ENCODE data around the gene CORT. TPM values are rescaled to one million over a fixed set of nuclear protein-coding genes. Genes with fewer than 3 reads are reported as not detected.

Gene CORT
- total RNA-seq, 1 experiment from 2014 or later = 0.66 TPM

- no peak overlapping the region for H3K4me3 Mint-ChIP-seq
- H3K27me3 Mint-ChIP-seq (ENCODE audit: low read depth) = no peaks in the 10 kb centered on the region
- H3K4me1 Mint-ChIP-seq = peaks cover 4% of the 10 kb centered on the region; the same call in 1 of the 2 replicates
- TF ChIP-seq ZSCAN18 (CRISPR knock-in tag; IDR thresholded peaks at IDR 0.05) (no peak), ZBTB21 (CRISPR knock-in tag; IDR thresholded peaks at IDR 0.05; ENCODE audit: borderline replicate concordance) (no peak), PRRX2 (CRISPR knock-in tag; IDR thresholded peaks at IDR 0.05) (no peak), GTF2I (CRISPR knock-in tag; conservative IDR thresholded peaks at IDR 0.05) (no peak), KAT7 (CRISPR knock-in tag; IDR thresholded peaks at IDR 0.05; ENCODE audit: borderline replicate concordance) (no peak)
- TF ChIP-seq, protein P1, sequence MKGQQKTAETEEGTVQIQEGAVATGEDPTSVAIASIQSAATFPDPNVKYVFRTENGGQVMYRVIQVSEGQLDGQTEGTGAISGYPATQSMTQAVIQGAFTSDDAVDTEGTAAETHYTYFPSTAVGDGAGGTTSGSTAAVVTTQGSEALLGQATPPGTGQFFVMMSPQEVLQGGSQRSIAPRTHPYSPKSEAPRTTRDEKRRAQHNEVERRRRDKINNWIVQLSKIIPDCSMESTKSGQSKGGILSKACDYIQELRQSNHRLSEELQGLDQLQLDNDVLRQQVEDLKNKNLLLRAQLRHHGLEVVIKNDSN (CRISPR knock-in tag; IDR thresholded peaks at IDR 0.05) = no peak
- DNase-seq (ENCODE audit: low spot score) = no peak
- H3K36me3 Mint-ChIP-seq = peaks cover 23% of the 10 kb centered on the region
- H3K27ac Mint-ChIP-seq = peak overlapping the region; percentile 31; the same call in 1 of the 2 replicates
- CTCF ChIA-PET = interaction anchor here (0.5 to 1.4 kb wide), 3 partner anchors 9 to 76 kb away, joined by 3 to 5 read pairs (median 4); no protein-coding TSS in a partner anchor
- H3K9me3 Mint-ChIP-seq = no peaks in the 10 kb centered on the region
- POLR2A ChIA-PET = no interaction called here
- ATAC-seq = no peak
These were observed 25.8 kb upstream of the CORT start for GRCh38 chr1:10424034-10424433.

DNA sequence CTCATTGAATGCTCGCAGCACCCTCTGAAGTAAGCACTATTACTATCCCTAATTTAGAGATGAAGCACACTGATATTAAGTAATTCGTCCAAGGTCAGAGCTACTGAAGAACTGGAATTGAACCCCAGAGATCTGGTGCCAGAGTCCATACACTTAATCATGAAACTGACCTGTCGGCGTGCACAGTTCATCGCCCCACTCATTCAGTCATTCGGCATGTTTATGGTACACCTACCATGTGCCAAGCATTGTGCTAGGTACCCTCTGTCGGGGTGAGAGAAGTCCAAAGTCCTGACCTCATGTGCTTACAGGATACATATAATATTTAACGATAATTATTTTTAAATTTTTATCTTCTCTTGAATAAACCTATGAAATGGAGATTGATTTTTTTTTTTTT is 25.2 kb upstream of the CORT start:
- CTCF ChIA-PET = interaction anchor here (1.1 to 1.4 kb wide), 2 partner anchors 9 to 25 kb away, joined by 3 to 4 read pairs; no protein-coding TSS in a partner anchor
- no peak for ATAC-seq
- Mint-ChIP-seq H3K4me3 (no peak overlapping the region), H3K4me1 (peaks cover 5% of the 10 kb centered on the region; the same call in 1 of the 2 replicates), H3K9me3 (no peaks in the 10 kb centered on the region), H3K27me3 (ENCODE audit: low read depth) (no peaks in the 10 kb centered on the region), H3K27ac (no peak overlapping the region), H3K36me3 (peaks cover 17% of the 10 kb centered on the region)
- no peak for DNase-seq (ENCODE audit: low spot score)
- POLR2A ChIA-PET = no interaction called here
- TF ChIP-seq ZNF219 (CRISPR knock-in tag; IDR thresholded peaks at IDR 0.05; ENCODE audit: borderline replicate concordance) = no peak
- no peak for TF ChIP-seq PRRX2 (CRISPR knock-in tag; IDR thresholded peaks at IDR 0.05)
- TF ChIP-seq ZSCAN18 (CRISPR knock-in tag; IDR thresholded peaks at IDR 0.05) = no peak
- TF ChIP-seq, protein P2, sequence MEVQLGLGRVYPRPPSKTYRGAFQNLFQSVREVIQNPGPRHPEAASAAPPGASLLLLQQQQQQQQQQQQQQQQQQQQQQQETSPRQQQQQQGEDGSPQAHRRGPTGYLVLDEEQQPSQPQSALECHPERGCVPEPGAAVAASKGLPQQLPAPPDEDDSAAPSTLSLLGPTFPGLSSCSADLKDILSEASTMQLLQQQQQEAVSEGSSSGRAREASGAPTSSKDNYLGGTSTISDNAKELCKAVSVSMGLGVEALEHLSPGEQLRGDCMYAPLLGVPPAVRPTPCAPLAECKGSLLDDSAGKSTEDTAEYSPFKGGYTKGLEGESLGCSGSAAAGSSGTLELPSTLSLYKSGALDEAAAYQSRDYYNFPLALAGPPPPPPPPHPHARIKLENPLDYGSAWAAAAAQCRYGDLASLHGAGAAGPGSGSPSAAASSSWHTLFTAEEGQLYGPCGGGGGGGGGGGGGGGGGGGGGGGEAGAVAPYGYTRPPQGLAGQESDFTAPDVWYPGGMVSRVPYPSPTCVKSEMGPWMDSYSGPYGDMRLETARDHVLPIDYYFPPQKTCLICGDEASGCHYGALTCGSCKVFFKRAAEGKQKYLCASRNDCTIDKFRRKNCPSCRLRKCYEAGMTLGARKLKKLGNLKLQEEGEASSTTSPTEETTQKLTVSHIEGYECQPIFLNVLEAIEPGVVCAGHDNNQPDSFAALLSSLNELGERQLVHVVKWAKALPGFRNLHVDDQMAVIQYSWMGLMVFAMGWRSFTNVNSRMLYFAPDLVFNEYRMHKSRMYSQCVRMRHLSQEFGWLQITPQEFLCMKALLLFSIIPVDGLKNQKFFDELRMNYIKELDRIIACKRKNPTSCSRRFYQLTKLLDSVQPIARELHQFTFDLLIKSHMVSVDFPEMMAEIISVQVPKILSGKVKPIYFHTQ (CRISPR knock-in tag; IDR thresholded peaks at IDR 0.05) = no peak
- TF ChIP-seq, protein P3, sequence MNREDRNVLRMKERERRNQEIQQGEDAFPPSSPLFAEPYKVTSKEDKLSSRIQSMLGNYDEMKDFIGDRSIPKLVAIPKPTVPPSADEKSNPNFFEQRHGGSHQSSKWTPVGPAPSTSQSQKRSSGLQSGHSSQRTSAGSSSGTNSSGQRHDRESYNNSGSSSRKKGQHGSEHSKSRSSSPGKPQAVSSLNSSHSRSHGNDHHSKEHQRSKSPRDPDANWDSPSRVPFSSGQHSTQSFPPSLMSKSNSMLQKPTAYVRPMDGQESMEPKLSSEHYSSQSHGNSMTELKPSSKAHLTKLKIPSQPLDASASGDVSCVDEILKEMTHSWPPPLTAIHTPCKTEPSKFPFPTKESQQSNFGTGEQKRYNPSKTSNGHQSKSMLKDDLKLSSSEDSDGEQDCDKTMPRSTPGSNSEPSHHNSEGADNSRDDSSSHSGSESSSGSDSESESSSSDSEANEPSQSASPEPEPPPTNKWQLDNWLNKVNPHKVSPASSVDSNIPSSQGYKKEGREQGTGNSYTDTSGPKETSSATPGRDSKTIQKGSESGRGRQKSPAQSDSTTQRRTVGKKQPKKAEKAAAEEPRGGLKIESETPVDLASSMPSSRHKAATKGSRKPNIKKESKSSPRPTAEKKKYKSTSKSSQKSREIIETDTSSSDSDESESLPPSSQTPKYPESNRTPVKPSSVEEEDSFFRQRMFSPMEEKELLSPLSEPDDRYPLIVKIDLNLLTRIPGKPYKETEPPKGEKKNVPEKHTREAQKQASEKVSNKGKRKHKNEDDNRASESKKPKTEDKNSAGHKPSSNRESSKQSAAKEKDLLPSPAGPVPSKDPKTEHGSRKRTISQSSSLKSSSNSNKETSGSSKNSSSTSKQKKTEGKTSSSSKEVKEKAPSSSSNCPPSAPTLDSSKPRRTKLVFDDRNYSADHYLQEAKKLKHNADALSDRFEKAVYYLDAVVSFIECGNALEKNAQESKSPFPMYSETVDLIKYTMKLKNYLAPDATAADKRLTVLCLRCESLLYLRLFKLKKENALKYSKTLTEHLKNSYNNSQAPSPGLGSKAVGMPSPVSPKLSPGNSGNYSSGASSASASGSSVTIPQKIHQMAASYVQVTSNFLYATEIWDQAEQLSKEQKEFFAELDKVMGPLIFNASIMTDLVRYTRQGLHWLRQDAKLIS (CRISPR knock-in tag; IDR thresholded peaks at IDR 0.05; ENCODE audit: borderline replicate concordance) = no peak
- TF ChIP-seq CREB1 (CRISPR knock-in tag; IDR thresholded peaks at IDR 0.05) = no peak
- no peak for TF ChIP-seq GRHL2 (CRISPR knock-in tag; IDR thresholded peaks at IDR 0.05; ENCODE audit: insufficient replicate concordance, severe bottlenecking)
- no peak for TF ChIP-seq ZNF232 (CRISPR knock-in tag; IDR thresholded peaks at IDR 0.05)
- TF ChIP-seq, protein P4, sequence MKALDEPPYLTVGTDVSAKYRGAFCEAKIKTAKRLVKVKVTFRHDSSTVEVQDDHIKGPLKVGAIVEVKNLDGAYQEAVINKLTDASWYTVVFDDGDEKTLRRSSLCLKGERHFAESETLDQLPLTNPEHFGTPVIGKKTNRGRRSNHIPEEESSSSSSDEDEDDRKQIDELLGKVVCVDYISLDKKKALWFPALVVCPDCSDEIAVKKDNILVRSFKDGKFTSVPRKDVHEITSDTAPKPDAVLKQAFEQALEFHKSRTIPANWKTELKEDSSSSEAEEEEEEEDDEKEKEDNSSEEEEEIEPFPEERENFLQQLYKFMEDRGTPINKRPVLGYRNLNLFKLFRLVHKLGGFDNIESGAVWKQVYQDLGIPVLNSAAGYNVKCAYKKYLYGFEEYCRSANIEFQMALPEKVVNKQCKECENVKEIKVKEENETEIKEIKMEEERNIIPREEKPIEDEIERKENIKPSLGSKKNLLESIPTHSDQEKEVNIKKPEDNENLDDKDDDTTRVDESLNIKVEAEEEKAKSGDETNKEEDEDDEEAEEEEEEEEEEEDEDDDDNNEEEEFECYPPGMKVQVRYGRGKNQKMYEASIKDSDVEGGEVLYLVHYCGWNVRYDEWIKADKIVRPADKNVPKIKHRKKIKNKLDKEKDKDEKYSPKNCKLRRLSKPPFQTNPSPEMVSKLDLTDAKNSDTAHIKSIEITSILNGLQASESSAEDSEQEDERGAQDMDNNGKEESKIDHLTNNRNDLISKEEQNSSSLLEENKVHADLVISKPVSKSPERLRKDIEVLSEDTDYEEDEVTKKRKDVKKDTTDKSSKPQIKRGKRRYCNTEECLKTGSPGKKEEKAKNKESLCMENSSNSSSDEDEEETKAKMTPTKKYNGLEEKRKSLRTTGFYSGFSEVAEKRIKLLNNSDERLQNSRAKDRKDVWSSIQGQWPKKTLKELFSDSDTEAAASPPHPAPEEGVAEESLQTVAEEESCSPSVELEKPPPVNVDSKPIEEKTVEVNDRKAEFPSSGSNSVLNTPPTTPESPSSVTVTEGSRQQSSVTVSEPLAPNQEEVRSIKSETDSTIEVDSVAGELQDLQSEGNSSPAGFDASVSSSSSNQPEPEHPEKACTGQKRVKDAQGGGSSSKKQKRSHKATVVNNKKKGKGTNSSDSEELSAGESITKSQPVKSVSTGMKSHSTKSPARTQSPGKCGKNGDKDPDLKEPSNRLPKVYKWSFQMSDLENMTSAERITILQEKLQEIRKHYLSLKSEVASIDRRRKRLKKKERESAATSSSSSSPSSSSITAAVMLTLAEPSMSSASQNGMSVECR (CRISPR knock-in tag; IDR thresholded peaks at IDR 0.05; ENCODE audit: borderline replicate concordance) = no peak
- TF ChIP-seq IRF1 (CRISPR knock-in tag; IDR thresholded peaks at IDR 0.05) = no peak
- TF ChIP-seq OVOL2 (CRISPR knock-in tag; IDR thresholded peaks at IDR 0.05; ENCODE audit: borderline replicate concordance) = no peak
- TF ChIP-seq CDX4 (CRISPR knock-in tag; IDR thresholded peaks at IDR 0.05; ENCODE audit: borderline replicate concordance) = no peak
- TF ChIP-seq ZNF423 (CRISPR knock-in tag; IDR thresholded peaks at IDR 0.05) = no peak

Measured in WTC11 (cell line).